Sigmoid colon (tissue), 4 donors: ENCODE data around the gene FGD5.

Experiments
- CTCF ChIP-seq, 4 experiments: fragments of 450-650 bp in 3 of 4; fragments of 200-600 bp in 1 of 4; IDR thresholded peaks; one replicate each; pipeline ENCODE4 v1.5.1; 2016 to 2019; ENCODE audit warnings: antibody characterized with exemption in 4 of 4, mild to moderate bottlenecking in 3 of 4, moderate library complexity in 2 of 4
- POLR2AphosphoS5 ChIP-seq, 4 donors: sonication (generic); formaldehyde crosslinking; IDR thresholded peaks; one replicate each; pipeline ENCODE4 v1.6.1; 2017; ENCODE audit warnings: antibody characterized with exemption in 4 of 4

- TF ChIP-seq CTCF (IDR thresholded peaks at IDR 0.05) (no peak), POLR2AphosphoS5 (IDR thresholded peaks at IDR 0.05) (no peak)
These were observed 2.4 kb upstream of the FGD5 start for GRCh38 chr3:14816359-14816758.
